ENCODE data around the gene UBE2V1. TPM values are rescaled to one million over a fixed set of nuclear protein-coding genes. Genes with fewer than 3 reads are reported as not detected.
"Not testable (repeated sequence)": the region's sequence is repeated elsewhere in the genome, so short reads cannot be mapped to it uniquely, and the experiment has no call there.

The UBE2V1 gene
- total RNA-seq, 1 donor from 2014 or later, result 79.8 TPM

DNA sequence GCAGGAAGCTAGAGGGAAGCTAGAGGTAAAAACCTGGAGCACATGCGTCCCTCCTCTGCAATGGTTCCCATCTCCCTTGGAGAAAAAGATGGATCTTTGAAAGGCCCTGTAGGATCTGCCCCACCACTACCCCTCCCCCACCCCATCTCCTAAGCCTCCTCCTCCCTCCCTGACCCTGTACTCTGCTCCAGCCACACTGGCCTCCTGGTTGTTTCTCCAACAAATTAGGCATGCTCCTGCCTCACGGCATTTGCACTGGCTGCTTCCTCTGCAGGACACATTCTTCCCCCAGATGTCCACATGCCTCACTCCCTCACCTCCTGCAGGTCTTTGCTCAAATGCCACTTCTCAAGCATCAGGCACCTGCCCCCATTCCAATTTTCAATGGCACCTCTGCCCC is 45.5 kb downstream of the UBE2V1 start:
- no peaks in the 10 kb centered on the region for H3K27me3 Mint-ChIP-seq (ENCODE audit: low read depth)
- TF ChIP-seq, protein P1, sequence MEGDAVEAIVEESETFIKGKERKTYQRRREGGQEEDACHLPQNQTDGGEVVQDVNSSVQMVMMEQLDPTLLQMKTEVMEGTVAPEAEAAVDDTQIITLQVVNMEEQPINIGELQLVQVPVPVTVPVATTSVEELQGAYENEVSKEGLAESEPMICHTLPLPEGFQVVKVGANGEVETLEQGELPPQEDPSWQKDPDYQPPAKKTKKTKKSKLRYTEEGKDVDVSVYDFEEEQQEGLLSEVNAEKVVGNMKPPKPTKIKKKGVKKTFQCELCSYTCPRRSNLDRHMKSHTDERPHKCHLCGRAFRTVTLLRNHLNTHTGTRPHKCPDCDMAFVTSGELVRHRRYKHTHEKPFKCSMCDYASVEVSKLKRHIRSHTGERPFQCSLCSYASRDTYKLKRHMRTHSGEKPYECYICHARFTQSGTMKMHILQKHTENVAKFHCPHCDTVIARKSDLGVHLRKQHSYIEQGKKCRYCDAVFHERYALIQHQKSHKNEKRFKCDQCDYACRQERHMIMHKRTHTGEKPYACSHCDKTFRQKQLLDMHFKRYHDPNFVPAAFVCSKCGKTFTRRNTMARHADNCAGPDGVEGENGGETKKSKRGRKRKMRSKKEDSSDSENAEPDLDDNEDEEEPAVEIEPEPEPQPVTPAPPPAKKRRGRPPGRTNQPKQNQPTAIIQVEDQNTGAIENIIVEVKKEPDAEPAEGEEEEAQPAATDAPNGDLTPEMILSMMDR (IDR thresholded peaks at IDR 0.05), result no peak
- H3K4me3 Mint-ChIP-seq (ENCODE audit: unreplicated experiment), result no peak overlapping the region
- peaks cover 13% of the 10 kb centered on the region for H3K4me1 Mint-ChIP-seq (ENCODE audit: low read depth)
- H3K36me3 Mint-ChIP-seq (ENCODE audit: low read depth), result no peaks in the 10 kb centered on the region
- no peak overlapping the region for H3K27ac Mint-ChIP-seq (ENCODE audit: unreplicated experiment)
- no peak for DNase-seq (ENCODE audit: low spot score)
- no peaks in the 10 kb centered on the region for H3K9me3 Mint-ChIP-seq (ENCODE audit: low read depth)

DNA sequence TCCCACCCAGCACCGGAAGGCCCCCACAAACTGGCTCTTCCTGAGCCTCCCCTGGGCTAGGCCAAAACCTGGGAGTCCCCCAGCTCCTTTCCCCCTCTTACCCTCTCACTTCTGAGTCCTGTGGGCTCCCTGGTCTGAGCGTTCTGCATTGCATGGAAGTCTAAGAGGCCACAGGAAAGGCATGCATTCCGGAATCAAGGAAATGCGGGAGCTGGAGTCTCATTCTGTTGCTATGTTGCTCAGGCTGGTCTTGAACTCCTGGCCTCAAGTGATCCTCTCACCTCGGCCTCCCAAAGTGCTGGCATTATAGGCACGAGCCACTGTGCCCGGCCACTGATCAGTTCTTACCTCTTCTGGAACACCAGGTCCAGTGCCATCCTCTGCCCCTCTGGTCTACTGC is 45.9 kb downstream of the UBE2V1 start:
- no peak for DNase-seq (ENCODE audit: low spot score)
- Mint-ChIP-seq H3K4me1 (ENCODE audit: low read depth) (peaks cover 13% of the 10 kb centered on the region), H3K36me3 (ENCODE audit: low read depth) (no peaks in the 10 kb centered on the region), H3K4me3 (ENCODE audit: unreplicated experiment) (no peak overlapping the region), H3K27me3 (ENCODE audit: low read depth) (no peaks in the 10 kb centered on the region), H3K27ac (ENCODE audit: unreplicated experiment) (no peak overlapping the region), H3K9me3 (ENCODE audit: low read depth) (no peaks in the 10 kb centered on the region)
- TF ChIP-seq, protein P1 (IDR thresholded peaks at IDR 0.05), result no peak

DNA sequence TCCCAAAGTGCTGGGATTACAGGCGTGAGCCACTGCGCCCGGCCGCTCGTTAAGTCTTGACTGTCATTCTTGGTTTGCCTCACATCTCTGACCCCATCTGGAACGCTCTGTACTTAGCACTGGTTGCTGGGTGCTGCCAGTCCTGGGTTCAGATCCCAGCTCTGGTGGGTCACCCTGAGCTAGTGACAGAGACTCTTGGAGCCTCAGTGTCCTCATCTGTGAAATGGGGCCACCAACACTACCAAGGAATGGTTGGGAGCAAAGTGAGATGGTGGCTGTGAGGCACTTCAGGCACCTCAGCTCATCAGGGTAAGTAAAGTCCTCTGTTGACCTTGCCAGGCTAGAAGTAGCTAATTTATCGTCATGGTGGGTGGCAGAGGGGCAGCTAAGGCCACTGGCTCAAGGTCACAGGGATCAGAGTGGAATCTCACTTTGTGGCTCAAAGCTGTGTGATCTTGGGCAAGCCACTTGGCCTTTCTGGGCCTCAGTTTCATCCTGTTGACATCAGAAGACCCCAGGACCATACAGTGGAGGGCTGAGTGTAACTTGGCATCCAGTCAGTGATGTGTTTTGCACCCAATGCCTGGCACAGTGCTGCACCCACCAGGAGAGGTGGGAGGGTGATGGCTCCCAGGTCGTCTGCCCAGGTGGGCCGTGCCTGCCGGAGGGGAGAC is 46.7 kb downstream of the UBE2V1 start:
- Mint-ChIP-seq H3K27me3 (ENCODE audit: low read depth) (no peaks in the 10 kb centered on the region), H3K4me1 (ENCODE audit: low read depth) (peaks cover 10% of the 10 kb centered on the region), H3K27ac (ENCODE audit: unreplicated experiment) (no peak overlapping the region), H3K4me3 (ENCODE audit: unreplicated experiment) (no peak overlapping the region), H3K36me3 (ENCODE audit: low read depth) (no peaks in the 10 kb centered on the region), H3K9me3 (ENCODE audit: low read depth) (no peaks in the 10 kb centered on the region)
- DNase-seq (ENCODE audit: low spot score), result no peak
- TF ChIP-seq, protein P1 (IDR thresholded peaks at IDR 0.05), result no peak

DNA sequence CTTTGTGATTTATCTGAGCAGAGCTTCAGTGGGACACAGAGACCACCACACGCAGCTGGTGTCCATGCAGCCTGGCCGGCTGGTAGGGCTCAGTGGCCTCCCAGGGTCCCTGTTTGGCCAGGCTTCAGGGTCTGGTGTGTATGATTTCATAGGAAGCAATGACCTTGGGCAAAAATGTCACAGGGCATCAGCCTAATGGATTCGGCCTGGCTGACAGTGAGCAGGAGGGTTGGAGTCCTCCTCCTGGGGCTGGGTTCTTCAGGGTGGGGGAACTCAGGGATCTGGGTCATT is 47.7 kb downstream of the UBE2V1 start:
- H3K9me3 Mint-ChIP-seq (ENCODE audit: low read depth), result no peaks in the 10 kb centered on the region
- no peaks in the 10 kb centered on the region for H3K36me3 Mint-ChIP-seq (ENCODE audit: low read depth)
- peaks cover 9% of the 10 kb centered on the region for H3K4me1 Mint-ChIP-seq (ENCODE audit: low read depth)

DNA sequence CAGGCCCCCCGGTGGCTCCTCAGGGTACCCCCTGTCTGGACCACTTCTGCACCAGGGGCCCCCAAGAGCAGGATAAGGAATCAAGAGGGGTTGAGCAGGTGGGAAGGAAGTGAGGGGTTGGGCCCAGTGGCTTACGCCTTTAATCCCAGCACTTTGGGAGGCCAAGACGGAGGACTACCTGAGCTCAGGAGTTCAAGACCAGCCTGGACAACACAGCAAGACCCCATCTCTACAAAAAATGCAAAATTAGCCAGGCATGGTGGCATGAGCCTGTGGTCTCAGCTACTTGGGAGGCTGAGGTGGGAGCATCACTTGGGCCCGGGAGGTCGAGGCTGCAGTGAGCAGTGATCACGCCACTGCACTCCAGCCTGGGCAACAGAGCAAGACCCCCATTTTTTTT is 49.2 kb downstream of the UBE2V1 start:
- not testable (repeated sequence) for H3K36me3 Mint-ChIP-seq (ENCODE audit: low read depth); H3K9me3 Mint-ChIP-seq (ENCODE audit: low read depth); H3K4me1 Mint-ChIP-seq (ENCODE audit: low read depth); H3K27ac Mint-ChIP-seq (ENCODE audit: unreplicated experiment); H3K4me3 Mint-ChIP-seq (ENCODE audit: unreplicated experiment); H3K27me3 Mint-ChIP-seq (ENCODE audit: low read depth); DNase-seq (ENCODE audit: low spot score)

More for the DNA sequence above, 47.7 kb downstream of the UBE2V1 start:
- DNase-seq (ENCODE audit: low spot score), result no peak
- no peak overlapping the region for H3K4me3 Mint-ChIP-seq (ENCODE audit: unreplicated experiment)
- TF ChIP-seq, protein P1 (IDR thresholded peaks at IDR 0.05), result no peak
- H3K27ac Mint-ChIP-seq (ENCODE audit: unreplicated experiment), result no peak overlapping the region
- H3K27me3 Mint-ChIP-seq (ENCODE audit: low read depth), result no peaks in the 10 kb centered on the region
